NCI-H774 (cell line): Measurements from ENCODE around the gene UBTD1.
"Not testable (repeated sequence)": the region's sequence is repeated elsewhere in the genome, so short reads cannot be mapped to it uniquely, and the experiment has no call there.

Experiments used
- DNase-seq: peaks from one replicate; lab custom pipeline; 2025; lab: John Stamatoyannopoulos, UW

UBTD1 gene, protein sequence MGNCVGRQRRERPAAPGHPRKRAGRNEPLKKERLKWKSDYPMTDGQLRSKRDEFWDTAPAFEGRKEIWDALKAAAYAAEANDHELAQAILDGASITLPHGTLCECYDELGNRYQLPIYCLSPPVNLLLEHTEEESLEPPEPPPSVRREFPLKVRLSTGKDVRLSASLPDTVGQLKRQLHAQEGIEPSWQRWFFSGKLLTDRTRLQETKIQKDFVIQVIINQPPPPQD

DNA sequence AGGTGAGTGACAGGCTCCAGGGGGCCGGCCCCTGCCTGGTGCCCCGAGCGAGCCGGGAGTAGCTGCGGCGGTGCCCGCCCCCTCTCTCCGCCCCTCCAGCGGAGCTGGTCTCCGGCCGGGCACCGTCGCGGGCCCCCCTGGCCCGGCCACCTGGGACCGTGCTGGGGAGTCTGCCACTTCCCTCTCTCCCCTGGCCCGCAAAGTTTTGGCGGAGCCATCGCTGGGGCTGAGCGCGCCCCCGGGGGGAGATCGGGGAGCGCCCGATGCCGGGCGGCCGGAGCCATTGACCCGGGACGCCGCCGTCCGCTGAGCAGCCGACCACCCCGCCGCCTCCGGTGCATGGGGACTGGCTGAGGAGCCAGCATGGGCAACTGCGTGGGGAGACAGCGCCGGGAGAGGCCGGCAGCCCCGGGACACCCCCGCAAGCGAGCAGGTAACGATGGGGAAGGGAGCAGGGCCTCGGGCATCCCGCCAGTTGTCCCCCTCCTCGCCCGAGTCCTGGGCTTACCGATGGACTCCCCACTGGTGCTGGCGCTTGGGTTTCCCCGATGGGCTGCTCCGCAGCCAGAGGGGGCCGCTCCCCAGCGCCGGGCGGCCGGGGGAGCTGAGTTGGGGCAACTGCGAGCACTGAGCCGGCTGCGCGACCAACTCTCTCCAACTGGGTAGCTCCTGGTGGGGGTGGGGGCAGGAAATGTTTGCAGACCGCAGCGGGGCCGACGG lies at the start of gene UBTD1:
Gene UBTD1 (plus strand): TSS at position 84 of the 720 bp plus-strand sequence. CDS start 280 bp downstream, at position 364.
- DNase-seq: no peak

DNA sequence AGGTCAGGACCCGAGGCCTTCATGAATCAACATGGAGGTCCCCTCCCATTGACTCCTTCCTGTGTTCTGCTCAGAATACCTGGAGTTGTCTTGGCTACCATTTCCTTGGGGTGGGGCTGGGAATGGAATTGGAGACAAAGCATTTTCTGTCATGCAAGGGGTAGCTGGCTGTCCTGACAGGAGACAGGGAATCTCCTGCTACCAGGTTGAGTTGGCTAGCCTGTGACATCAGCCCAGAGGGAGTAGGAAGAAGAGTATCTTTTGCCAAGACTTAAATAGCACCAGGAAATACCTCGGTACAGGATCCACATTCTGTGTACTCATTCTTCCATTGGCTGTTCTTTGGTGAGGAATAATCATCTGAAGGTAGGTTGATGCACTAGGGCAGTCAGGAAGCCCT lies 47.9 kb upstream of the UBTD1 start:
- DNase-seq: no peak

DNA sequence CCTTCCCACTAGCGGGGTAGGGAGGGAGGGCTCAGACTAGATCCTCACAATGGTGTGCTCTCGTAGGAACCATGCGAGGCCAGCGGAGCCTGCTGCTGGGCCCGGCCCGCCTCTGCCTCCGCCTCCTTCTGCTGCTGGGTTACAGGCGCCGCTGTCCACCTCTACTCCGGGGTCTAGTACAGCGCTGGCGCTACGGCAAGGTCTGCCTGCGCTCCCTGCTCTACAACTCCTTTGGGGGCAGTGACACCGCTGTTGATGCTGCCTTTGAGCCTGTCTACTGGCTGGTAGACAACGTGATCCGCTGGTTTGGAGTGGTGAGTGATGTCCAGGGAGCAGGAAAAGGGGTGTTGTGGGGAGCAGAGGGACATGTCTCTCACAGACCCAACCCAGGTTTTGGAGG lies 47.1 kb upstream of the UBTD1 start:
- no peak for DNase-seq

DNA sequence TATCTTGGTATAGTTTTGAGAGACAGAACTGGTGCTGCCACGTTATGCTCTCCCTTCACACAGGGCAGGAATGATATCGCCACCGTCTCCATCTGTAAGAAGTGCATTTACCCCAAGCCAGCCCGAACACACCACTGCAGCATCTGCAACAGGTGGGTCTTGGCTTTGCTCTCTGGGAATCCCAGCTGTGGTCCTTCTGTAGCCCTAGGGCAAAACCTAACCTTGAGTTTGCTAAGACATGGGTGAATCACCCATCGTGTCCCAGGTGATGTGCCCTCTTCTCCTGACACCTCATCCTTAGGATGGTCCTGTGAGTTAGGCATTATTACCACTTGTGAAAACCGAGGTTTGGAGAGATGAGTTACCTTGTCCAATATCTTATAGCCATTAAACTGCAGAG lies 46.4 kb upstream of the UBTD1 start:
- DNase-seq: no peak

DNA sequence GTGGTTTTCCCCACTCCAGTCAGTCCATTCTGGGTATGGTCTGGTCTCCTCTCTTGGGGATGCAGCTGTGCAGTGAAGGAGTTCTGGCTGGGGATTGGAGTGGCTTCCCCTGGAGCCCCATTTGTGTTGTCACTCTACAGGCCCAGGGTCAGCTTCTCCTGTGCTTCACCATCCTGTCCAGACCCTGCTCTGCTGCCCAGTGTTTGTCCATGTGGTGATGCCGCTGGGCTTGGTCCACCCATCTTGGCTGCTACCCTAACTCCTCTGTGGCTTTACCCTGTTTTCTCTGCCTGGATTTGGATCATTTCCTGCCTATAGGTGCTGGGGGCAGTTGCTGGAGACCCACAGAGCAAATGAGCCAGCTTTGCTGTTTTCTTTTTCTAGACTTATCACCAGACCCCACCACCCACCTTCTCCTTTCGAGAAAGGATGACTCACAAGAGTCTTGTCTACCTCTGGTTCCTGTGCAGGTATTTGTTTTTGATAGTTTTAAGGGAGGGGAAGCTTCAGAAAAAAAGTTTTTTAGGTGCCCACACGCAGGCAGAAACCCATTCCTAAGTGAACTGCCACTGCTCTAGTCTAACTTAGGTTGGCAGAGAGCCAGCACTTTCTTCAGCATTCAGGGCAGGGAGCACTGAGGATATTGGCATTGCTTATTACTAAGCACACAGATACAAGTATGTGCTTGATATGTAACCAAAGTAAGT lies 44.2 kb upstream of the UBTD1 start:
- no peak for DNase-seq

DNA sequence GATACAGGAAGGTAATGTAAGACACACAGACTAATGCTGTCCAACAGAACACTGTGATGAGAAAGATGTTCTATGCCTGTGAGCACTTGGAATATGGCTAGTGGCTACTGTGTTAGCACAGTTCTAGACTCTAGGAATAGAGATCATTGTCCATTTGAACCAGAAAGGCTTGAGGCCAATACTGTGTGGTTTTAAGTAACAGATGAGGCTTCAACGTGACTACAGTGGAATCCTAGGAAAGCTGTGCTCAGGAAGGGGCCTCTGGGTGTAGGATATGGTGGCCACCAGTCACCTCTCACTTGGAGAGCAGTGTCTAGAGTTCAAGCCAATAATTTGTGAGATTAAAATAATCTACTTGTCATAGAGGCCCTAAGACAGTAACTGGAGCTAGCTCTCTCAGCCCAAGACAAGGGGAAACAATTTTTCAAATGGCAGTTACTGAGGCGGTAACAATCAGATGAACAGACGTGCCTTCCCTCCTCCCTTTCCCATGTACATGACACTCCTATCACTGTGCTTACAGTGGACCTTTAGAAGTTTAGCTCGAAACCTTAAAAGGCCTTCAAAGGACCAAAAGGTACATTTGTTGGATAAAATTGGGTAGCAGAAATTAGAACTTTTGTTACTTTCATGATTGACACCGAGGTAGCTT lies 42.6 kb upstream of the UBTD1 start:
- DNase-seq: no peak

DNA sequence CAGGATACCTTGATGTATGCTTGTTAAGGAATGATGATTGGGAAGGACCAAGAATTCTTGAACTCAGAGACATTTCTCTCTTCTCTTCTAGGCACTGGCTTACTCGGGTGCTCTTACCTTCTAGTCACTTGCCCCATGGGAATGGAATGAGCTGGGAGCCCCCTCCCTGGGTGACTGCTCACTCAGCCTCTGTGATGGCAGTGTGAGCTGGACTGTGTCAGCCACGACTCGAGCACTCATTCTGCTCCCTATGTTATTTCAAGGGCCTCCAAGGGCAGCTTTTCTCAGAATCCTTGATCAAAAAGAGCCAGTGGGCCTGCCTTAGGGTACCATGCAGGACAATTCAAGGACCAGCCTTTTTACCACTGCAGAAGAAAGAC lies 42.0 kb upstream of the UBTD1 start:
- DNase-seq: no peak

DNA sequence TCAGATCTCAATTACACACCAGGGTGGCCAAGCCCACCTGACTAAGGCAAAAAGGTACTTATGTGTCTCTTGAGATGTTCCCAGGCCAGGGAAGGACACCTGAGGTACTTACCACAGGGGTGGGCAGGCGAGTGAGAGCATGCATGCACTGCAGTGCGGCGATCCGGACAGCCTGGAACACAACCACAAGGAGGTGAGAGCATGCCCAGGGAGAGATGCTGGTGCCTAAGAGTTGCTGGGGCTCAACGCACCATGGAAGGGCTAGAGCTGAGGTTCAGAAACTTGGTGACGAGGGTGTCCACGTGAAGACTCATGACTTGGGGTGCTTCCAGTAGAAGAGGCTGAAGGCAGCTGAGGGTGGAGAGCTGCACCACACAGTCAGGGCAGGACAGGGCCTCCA lies 39.6 kb upstream of the UBTD1 start:
- no peak for DNase-seq

DNA sequence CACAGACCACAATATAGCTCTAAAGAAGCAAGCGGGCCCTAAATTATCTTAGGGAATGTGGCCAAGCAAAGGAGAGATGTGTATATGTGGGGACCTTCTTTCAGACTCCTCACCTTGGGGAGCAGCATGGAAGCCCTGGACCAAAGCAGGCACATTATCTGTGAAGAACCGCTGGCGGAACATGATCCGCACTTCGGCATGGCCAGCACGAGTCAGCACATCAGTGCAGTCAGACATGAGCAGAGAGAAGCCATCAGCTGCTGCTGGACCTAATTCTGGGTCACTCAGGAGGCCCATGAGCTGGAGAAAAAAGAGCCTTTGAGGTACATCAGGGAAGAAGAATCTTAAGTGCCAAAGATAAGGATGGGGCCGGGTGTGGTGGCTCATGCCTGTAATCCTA lies 38.8 kb upstream of the UBTD1 start:
- DNase-seq: no peak

DNA sequence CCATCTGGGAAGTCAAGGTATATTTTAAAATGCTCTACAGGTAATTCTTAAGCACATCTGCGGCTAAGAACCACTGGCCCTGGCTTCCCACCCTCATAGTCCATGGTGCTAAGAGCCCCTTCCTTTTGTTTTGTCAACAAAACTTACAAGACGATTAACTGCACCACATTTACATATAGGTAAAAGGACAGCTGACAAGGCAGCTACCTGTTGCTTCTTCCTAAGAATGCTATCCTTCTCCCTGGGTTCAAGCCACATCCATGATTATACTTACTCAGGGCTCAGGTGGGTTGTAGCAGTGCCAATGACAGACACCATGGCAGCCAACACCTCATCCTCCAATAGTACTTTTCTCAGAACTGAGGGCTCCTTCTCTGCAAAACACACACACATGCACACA lies 36.4 kb upstream of the UBTD1 start:
- no peak for DNase-seq

DNA sequence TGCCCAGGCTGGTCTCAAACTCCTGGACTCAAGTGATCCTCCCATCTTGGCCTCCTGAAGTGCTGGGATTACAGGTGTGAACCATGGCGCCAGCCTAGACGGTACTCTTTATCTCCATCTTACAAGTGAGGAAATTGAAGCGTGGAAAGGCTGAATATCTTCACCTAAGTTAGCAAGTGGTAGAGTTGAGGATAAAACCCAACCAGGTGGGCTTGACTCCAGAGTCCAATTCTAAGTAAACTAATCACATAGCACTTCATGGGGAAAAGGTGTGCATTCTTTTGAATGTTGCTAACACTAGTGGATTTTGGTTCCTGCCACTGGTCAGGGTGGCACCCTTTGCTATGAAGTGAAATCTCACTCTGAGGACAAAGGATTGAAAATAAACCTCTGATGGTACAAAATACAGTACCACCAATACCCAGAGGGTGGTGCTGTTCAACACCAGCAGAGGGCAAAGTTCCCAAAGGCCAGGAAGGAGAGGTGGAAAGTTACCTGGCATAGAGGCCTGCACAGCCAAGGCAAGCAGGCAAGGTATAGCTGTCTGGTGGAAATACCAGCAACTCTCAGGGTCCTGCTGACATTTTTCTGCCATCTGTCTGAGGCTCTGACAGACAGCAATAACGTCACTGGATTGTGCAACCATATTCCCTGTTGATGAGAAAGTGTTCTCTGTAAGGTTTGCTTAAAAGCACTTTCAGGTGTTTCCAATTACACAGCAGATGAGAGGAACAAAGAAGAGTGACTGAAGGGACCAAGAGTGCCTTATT lies 35.2 kb upstream of the UBTD1 start:
- DNase-seq: peak; percentile 1

DNA sequence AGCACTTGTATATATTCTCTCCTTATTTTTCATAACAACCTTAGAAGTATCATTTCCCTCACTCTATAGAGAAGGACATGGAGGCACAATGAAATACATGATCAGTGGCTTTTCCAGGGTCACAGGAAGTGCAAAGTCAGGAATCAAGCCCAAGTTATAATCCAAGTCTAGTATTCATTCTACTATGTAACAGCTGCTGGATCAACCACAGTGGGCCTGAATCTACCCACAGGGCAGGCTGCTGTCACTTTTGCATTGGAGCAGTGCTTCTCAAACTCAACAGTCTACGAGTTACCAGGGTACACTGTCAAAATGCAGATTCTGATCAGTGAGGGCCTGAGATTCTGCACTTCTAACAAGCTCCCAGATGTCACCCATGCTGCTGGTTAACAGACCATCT lies 34.5 kb upstream of the UBTD1 start:
- no peak for DNase-seq

DNA sequence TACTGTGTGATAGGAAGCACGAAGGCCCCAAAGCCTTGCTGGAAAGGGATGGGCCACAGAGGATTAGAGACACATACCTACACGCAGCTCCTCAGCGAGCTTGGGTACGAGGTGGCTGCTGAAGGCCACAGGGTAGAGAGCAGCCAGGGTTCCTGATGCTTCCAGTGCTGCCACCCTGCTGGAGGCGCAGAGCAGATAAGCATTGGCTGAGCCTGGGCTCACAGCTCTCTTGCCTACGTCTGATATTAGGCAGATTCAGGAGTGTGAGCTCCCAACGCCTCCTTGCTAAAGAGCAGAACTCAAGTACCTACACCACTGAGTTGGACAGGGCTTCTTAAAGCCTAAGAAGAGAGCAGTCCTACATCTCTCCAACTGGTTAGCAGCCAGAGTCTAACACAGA lies 32.7 kb upstream of the UBTD1 start:
- DNase-seq: no peak

DNA sequence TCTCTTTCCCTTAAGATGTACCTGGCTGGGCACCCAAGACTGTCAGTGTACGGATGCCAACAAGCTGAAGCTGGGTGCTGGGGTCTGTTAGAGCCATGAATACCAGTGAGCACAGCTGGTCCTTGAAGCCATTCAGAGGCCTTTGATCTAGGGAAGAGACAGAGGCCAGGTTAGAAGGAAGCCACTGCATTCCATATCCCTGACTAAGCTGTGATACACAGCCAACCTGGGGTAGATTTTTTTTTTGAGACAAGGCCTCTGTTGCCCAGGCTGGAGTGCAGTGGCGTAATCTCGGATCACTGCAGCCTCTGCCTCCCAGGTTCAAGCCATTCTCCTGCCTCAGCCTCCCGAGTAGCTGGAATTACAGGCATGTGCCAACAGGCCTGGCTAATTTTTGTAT lies 32.0 kb upstream of the UBTD1 start:
- DNase-seq: no peak

DNA sequence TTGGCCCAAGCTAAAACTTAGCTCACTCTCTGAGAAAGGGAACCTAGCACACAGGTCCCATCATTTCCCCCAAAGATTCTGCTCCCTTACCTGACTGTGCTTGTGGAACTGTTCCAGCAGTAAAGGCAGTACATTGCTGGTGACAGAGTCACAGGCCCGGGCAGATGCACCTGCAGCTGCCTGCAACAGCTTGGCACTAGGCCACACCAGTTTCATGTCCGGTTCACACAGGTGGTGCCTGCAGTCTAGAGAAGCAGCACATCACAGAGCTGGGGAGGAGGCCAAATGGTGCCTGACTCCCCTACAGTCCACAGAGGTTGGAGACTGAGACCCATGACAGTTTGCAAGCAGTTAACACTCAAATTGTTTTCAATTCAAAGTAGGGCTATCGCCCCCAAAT lies 30.6 kb upstream of the UBTD1 start:
- DNase-seq: no peak

DNA sequence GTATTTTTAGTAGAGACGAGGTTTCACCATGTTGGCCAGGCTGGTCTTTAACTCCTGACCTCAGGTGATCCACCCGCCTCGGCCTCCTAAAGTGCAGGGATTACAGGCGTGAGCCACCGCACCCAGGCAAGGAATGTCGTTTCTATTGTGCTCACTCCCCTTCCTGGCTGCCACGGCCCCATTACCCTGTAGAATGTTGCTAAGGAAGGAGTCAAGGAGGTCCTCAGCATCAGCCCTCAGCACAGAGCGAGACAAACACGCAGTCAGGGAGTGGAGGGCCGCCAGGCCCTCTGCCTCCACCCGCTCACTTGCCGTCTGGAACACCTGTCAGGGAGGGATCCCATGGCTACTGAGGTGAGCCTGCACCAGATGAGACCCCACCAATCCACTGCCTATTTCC lies 29.9 kb upstream of the UBTD1 start:
- not testable (repeated sequence) for DNase-seq

DNA sequence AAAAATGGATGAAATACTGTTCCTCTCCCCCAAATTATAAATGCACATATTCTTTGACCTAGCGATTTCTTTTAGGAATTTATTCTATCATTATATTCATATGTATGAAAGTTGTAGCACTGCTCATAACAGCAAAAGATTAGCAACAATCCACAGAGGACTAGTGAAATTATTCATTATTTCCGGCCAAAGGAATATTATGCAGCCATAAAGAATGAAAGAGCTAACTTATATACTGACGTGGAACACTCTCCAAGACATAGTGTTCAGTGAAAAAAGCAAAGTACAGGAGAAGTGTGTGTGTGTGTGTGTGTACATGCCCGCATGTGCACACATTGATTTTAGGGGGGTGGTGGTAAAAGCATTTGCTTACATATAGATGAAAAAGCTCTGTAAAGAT lies 23.8 kb upstream of the UBTD1 start:
- no peak for DNase-seq

DNA sequence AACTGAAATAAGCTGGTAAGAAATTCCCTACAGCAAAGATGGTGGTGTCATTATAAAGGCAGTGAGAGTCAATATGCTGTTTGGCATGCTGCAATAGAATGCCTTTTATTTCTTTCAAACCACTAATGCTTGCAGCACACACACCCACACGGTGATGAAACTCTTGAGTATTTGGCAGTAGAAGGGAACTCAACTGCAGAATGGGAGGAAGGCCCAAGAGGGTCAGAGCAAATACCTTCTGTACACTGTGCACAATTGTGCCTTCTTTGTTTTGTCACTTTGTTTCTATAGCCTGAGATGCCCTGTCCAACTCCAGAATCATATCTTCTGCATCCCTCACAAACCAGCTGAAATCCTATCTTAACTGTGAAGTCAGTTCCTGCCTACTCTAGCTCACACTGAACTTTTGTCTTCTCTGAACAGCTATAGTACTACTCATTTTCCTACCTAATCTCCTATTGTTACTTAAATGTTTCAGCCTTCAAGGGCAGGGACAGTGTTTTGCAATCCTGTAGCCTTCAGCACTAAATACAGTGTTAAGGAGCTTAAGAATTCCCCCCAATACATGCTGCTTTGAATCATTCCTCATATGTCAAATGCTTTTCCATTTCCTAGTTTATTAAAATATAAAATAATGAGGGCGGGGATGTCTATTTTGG lies 22.7 kb upstream of the UBTD1 start:
- no peak for DNase-seq

DNA sequence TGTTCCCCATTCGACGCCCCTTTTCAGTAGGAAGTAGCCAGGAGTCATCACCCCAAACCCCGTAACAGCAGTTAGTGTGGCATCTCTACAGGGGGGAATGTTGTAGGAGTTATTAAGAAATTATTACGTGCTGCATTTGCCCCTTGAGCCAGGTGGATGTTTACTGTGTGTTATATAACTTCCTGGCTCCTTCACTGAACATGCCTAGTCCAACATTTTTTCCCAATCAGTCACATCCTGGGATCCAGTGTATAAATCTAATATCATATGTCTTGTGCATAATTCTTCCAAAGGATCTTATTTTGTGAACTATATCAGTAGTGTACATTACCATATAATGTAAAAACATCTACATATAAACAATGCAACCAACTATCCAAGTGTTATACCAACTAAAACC lies 19.3 kb upstream of the UBTD1 start:
- DNase-seq: not testable (repeated sequence)

DNA sequence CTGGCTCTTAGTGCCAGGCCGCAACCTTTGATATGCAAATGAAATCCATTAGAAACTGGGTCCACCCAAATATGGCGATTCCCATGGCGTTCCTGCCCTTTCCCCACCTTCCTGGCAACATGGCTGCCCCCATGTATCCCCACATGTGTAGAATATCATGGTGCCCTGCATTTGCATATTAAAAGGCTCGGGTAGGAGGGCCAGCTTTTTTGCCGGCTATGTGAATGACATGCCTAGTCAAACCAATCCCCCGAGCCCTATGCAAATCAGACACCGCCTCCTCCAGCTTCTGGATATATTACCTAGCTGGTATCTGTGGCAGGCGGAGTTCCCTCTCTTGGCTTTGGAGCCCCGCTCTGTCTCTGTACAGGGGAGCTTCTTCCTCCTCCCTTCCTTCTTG lies 18.8 kb upstream of the UBTD1 start:
- no peak for DNase-seq

DNA sequence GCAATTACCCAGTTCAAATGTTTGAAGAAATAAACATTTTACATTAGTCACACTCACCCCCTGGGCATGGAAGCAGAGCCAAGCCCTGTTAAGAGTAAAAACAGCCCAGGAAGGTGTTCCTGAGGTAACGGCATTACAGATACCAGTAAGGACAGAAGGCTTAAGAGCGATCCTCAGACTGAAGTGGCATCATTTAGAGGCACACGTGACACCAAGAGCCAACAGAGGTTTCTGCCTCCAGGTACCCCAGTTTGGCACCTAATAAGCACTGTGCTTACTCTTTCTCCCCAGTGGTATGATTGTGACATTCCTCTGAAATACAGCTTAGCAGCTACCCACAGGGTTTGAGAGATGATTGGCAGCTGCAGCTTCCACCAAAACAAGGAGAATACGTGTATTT lies 17.7 kb upstream of the UBTD1 start:
- no peak for DNase-seq

DNA sequence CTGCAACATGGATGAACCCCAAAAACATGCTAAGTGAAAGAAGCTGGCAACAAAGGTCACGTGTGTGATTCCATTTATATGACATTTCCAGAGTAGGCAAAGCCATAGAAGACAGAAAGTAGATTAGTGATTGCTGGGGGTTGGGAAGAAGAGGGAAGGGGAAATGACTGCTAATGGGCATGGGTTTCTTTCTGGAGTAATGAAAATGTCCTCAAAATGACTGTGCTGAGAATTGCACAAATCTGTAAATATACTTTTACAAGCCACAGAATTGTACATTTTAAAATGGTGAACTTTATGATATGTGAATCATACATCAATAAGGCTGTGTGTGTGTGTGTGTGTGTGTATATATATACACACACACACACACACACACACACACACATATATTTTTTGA lies 16.3 kb upstream of the UBTD1 start:
- DNase-seq: no peak
